HG03457 (cell line): Measurements from ENCODE around the gene F8.

Experiments used
- ATAC-seq: cut with Tn5 transposase; IDR thresholded peaks from one replicate; pipeline ENCODE4 v1.9.1; 2021; ENCODE audit warnings: moderate number of reproducible peaks; ENCODE audit not compliant: unreplicated experiment

Gene F8

GRCh38 chrX:154791939-154792338, 230.6 kb downstream of the F8 start:
- no peak for ATAC-seq

GRCh38 chrX:154791467-154791866, 231.1 kb downstream of the F8 start:
- ATAC-seq: no peak
